HG03039 (cell line): ENCODE data around the gene VOPP1.
"Not testable (repeated sequence)": the region's sequence is repeated elsewhere in the genome, so short reads cannot be mapped to it uniquely, and the experiment has no call there.

ENCODE experiments used
- ATAC-seq: cut with Tn5 transposase; IDR thresholded peaks from one replicate; pipeline ENCODE4 v1.9.1; 2021; ENCODE audit warnings: mild to moderate bottlenecking, moderate library complexity; ENCODE audit not compliant: unreplicated experiment

Gene VOPP1

DNA sequence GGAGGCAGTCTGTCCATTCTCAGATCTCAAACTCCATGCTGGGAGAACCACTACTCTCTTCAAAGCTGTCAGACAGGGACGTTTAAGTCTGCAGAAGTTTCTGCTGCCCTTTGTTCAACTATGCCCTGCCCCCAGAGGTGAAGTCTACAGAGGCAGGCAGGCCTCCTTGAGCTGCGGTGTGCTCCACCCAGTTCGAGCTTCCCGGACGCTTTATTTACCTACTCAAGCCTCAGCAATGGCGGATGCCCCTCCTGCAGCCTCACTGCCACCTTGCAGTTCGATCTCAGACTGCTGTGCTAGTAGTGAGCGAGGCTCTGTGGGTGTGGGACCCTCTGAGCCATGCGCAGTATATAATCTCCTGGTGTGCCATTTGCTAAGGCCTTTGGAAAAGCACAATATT is 10.4 kb upstream of the VOPP1 start:
- not testable (repeated sequence) for ATAC-seq

DNA sequence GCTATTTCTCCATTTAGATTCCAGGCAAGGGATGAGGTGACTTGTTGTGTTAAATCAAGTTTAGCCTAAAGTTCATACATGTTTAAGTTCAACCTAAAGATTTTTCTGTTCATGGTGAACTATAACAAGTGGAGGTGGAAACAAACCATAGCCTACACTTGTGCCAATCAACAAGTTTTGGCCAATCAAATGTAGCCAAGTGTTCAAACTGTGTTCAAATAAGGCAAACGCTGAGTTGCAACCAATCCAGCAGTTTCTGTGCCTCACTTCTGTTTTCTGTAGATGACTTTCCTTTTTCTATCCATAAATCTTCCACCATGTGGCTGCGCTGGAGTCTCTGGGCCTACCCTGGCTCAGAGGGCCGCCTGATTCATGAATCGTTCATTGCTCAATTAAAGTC is 4.5 kb upstream of the VOPP1 start:
- no peak for ATAC-seq

DNA sequence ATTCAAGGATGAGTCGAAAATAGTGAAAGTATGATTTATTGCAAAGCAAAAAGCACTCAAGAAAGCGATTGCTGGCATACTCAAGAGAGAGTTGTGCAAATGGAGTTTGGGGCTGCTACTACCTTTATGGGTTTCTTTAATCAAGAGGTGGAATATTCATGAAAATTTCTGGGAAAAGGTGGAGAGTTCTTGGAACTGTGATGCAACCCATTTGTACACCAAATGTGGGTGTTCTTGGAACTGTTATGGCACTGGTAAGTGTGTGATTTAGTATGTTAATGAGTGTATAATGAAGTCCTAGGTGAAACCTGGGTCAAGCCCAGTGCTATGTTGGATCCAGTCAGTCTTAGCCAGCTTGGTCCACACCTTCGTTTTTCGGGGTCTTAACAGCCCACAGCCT is 3.4 kb upstream of the VOPP1 start:
- no peak for ATAC-seq

DNA sequence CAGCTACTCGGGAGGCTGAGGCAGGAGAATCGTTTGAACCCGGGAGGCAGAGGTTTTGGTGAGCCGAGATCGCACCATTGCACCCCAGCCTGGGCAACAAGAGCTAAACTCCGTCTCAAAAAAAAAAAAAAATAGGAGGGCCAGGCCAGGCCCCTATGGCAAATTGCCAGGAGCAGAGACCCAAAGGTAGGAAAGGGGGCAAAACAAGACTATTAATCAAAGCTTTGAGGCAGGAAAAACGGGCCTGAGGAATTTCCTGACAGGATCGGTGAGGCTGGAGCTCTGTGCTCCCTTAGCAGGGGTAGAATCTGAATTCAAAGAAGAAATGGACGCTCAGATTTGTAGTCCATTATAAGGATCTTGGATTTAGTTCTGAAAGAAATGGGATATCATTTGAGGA is 2.8 kb upstream of the VOPP1 start:
- no peak for ATAC-seq

DNA sequence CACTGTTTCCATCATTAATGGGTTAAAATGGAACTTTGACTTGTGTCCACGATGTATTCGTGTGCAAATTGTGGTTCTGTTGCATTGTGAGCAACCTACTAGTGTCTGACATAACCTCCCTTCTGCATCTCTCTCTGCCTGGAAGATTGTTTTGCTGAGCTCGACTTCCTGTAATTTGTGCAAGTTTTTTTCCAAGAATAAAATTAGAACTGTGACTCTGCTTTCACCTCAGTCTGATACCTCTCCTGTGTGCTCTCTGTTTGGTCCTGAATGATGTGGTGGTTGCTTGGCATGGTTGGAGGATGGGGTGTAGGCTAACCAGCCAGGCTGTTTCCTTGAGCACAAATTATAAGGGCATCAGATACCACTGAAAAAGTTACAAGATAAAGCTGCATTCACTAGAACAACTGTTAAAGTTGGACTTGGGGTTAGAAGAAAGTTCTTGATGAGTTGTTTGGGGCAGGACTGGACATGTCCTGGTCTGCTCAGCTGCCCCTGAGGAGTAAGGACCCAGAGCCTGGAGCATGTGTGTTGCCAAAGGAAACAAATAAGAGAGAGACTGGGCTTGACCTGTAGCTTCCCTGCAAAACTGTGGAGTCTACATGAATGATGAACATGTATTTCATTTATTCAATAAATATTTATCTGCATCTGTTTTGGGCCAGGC is 1.9 kb upstream of the VOPP1 start:
- no peak for ATAC-seq

DNA sequence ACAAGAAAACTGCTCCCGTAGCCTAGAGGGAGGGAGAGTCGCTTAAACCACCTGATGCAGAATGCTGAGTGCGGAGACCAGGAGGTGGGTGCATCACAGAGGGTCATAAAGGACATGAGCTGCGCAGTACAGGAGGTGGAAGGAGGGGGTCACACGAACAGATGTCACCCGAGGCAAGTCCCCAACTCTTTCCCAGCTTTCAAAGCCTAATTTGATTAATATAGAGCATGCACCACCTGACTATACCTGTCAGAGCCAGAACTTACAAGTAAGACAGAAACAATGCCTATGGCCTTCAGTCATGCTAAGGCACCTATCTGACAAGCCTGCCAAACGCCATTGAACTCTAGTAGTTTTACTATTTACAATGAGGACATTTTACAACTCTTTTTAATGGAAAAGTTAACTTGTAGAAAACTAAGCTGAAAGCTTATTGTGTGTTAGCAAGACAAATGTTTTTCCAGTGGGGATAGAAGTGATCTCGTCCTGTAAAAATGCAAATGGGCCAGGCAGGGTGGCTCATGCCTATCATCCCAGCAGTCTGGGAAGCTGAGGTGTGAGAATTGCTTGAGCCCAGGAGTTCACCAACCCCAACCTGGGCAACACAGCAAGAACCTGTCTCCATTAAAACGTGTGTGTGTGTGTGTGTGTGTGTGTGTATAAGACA is 1.1 kb upstream of the VOPP1 start:
- ATAC-seq = no peak

DNA sequence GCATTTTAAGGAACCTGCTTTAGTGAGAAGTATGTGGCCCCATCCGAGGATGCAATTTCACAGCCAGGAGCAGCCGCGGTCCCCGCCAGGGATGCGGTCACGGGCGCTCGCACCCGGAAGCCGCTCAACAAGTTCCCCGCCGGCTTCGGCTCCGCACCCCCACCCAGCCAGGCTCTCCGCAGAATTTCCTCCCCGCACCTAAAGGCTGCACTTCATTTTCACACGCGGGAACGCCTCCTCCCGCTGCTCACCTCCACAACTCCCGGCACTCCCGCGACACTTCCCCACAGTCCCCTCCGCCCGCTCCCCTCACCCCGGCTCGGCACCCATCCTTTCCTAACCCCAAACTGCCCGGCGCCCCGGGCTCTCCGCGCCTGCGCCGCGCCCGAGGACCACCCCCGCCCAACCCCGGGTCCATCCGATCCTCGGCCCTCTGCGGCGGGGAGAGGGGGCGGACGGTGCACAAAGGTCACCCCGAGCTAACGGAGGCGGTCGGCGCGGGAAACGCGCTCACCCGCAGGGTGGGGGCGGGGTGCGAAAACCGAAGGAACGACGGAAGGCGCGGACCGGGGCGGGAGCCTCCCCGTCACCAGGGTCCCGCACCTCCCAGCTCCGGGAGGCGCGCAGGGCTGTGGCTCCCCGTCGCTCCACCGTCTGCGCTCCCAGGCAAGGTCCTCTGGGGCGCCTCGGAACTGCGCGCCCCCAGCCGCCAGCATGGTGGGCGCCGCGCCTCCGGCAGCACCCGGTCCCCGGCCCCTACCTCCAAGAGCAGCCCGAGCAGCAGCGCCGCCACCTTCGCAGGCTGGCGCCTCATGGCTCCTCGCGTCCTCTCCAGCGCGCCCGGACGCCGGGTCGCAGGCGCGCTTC is 558 bp downstream of the VOPP1 start:
- ATAC-seq = peak; percentile 12

DNA sequence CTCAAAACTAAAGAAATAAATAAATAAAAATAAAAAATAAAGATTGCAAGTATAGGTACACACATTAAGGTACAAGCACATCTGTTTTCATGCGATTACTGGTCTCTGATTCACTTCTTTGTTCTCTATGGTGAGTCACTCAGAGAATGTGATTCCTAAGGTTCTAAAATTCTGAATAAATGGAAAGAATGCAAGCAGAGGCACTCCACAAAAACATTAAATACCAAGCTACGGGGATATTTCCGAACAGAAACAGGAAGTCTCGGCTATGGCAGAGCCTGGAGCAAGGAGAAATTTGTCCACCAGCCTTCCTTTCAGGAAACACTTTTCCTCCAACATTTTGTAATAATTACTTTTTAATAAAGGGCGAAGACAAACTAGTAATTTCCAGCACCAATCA is 1.4 kb downstream of the VOPP1 start:
- ATAC-seq = no peak

- ATAC-seq = no peak
Observed at GRCh38 chr7:55570218-55570873, 2.0 kb downstream of the VOPP1 start.

GRCh38 chr7:55569797-55570196 is 2.5 kb downstream of the VOPP1 start:
- ATAC-seq = no peak

DNA sequence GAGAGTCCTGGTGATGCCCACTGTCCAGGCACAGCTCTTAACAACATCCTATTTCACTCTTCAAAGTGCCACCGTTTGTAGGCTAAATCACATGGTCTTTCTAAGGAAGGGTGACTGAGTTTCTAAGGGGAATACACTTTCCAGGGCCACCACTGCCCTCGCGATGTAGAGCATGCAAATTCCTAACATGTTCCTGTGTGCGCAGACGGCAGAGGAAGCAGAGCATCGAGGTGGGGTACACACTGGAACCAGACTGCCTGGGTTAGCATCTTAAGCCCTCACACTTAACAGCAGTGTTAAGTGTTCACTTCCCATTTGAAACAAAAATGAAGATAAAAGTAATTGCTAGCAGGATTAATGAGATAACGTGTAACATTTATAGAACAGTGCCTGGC is 3.0 kb downstream of the VOPP1 start:
- no peak for ATAC-seq

GRCh38 chr7:55568613-55569268 is 3.6 kb downstream of the VOPP1 start:
- ATAC-seq = no peak

DNA sequence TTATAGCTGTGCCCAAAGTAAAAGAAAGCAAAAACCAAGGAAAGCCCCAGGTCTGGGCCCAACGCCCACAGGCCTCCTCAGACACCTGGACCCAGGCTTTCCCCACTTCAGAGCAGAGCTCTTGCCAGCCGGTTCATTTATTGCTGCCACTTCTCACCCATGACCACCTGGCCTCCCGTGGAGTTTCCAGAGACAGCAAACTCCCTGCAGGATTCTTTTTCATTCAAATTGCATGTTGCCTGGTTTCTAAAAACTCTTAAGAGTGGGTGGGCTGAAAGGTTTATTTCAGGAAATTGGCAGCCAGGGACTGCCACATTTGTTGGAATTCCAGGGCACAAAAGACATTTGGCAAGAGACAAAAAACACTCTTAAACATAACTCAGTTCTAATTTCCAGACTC is 4.7 kb downstream of the VOPP1 start:
- ATAC-seq = no peak

DNA sequence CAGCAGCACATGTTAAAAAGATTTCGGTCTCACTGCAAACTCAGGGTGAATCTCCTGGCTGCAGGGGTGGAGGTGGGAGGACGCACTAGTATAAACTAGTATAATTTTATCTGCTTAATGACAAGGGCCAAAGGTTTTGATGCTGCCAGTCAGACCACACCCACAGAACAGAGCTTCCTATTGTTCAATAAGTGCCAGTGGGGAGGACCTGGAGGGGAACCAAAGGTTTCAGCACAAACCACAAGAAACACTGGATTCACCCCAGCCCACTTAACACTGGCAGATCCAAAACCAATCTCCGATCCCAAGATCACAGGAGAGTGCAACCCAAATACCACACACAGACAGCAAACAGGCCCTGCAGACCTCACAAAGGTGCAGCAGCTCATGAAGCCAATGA is 6.6 kb downstream of the VOPP1 start:
- ATAC-seq = no peak

DNA sequence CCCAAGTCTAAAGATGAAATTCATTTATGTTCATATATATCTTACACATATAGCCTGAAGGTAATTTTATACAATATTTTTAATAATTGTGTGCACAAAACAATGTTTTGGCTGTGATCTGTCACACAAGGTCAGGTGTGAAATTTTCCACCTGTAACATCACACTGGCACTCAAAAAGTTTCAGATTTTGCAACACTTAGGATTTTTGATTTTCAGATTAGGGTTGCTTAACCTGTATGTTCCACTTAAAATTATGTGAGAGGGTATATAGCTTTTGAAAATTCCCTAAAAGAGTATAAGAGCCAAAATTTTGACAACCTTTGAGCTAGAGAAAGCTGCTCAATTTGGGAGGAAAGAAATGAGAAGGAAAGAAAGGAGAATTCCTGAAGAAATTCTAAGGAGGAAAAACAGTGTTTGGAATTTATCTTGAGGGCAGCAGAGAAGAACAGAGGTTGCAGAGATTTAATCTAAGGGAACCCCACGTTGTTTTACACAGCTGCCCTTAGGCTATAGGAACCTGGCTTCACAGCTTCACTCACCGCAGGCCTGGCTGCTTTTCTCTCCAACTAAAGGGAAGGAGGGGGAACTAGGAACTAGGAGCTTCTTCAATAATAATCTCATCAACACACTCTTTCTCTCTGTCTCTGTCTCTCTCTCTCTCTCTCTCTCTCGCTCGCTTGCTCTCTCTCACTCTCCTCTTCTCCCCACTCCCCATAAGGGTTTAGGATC is 8.5 kb downstream of the VOPP1 start:
- no peak for ATAC-seq

DNA sequence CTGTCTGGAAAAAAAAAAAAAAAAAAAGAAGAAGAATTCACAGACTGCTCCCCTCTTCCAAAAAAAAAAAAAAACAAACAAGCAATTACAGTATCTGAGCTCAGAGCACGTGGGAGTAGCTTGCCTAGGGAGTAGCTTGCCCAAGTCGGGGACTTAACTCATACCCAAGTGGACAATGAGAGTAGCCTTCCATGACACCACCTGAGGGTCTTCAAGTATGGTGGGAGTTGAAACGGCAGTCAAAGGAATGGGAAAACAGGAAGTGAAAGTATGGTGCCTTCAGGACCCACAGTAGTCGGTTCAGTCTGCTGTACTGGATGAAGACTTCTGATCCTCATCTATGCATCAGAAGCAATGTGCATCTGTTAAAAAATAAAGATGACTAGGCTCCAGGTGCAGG is 10.6 kb downstream of the VOPP1 start:
- no peak for ATAC-seq

DNA sequence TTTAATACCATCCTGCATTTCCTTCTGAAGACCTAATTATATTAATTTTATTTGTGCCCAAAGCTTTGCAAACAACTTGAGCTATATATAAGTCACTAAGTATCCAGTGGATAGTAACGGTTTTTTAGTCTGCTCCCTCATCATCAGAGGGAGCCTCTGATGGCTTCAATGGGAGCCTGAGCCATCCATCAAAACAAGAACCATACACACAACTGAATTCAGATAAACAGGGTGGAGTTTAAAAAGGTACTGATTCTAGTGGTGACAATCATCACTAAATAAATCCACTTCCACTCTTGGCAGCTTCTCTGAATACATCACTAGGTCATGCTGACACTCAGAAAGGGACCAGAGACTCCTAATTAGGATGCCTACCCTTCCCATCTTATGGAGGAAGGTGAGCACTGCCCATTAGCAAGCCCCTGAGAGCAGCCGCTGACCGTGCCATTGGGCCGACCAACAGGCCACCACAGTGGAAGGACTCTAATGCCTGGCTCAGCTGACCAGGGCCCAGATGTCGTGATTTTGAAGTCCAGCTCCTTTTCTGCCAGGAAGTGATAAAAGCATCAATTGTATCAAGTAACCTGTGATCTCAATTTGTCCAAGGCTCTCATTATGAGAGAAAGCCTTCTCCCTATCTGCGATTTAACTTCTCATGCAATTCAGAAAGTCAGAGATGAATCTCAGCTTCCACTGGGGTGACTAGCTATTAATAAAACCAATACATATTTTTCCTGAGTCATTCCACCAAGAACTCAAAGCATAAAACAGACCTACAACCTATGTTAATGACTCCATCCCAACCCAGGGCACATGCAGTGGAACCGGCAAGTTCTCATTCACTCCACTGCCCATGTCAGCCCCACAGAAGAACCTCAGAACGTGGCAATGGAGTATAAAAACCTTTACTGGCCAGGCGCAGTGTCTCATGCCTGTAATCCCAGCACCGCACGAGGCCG is 13.1 kb downstream of the VOPP1 start:
- ATAC-seq = no peak

GRCh38 chr7:55557666-55558188 is 14.6 kb downstream of the VOPP1 start:
- ATAC-seq = peak; percentile 82

GRCh38 chr7:55556492-55556891 is 15.8 kb downstream of the VOPP1 start:
- ATAC-seq = no peak
